ENCODE measurements around the gene IFT52.
"Not testable (repeated sequence)": the region's sequence is repeated elsewhere in the genome, so short reads cannot be mapped to it uniquely, and the experiment has no call there.

Gene IFT52

DNA sequence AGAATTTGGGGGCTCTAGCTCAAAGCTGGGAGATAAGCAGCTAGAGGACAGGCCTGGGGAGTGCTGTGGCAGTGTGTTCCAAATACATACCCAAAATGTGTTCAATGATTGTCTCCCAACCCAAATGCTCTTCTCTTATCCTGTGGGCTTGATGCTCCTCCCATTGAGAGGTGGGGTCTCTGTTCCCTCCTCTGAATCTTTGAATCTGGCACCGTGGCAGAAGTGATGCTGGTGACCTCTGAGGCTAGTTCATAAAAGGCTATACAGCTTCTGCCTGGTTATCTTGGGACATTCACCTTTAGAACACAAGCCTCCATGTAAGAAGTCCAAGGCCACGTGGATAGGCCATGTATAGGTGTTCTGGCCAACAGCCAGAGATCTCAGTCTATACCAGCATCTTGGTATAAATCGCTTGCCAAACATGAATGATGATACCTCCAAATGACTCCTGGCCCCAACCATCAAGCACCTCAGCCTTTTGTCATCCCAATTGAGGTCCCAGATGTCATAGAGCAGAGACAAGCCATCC, 60.3 kb downstream of the IFT52 start:
- DNase-seq (ENCODE audit: low read depth in 2 of 2), result no peak

DNA sequence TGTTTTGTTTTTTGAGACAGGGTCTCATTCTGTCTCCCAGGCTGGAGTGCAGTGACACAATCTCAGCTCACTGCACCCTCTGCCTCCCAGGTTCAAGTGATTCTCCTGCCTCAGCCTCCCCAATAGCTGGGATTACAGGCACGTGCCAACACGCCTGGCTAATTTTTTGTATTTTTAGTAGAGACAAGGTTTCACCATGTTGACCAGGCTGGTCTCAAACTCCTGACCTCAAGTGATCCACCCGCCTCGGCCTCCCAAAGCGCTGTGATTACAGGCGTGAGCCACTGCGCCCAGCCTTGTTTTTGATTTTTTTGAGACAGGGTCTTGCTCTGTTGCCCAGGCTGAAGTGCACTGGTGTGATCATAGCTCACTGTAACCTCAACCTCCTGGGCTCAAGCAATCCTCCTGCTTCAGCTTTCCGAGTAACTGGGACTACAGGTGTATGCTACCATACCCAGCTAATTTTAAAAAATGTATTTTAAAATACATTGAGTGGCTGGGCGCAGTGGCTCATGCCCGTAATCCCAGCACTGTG, 61.0 kb downstream of the IFT52 start:
- DNase-seq (ENCODE audit: low read depth in 2 of 2), result not testable (repeated sequence)

DNA sequence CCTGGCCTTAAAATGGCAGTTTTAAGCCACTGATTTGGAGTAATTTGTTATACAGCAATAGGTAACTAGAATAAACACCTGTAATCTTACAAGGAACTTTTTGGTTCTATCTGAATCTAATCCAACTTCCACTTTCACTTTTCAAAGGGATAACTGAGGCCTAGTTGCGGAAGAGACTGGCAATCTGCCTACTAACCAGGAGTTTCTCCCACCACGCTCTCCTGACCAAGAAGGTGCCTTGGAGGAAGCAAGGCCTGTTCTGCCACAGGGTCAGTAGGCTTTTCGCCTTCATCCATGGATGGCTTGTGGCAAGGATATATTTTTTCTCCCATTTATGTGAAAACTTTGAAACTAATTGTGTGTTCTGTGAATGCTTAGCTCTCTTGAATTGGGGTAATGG, 63.2 kb downstream of the IFT52 start:
- no peak for DNase-seq (ENCODE audit: low read depth in 2 of 2)

DNA sequence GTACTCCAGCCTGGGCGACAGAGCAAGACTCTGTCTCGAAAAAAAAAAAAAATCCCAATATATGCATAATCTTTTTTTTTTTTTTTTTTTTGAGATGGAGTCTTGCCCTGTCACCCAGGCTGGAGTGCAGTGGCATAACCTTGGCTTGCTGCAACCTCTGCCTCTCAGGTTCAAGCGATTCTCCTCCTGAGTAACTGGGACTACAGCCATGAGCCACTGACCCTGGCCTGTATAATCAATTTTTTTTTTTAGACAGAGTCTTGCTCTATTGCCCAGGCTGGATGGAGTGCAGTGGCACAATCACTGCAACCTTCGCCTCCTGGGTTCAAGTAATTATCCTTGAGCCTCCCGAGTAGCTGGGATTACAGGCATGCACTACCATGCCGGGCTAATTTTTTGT, 64.4 kb downstream of the IFT52 start:
- DNase-seq (ENCODE audit: low read depth in 2 of 2), result not testable (repeated sequence)

GRCh38 chr20:43655937-43656336, 65.2 kb downstream of the IFT52 start:
- DNase-seq (ENCODE audit: low read depth in 2 of 2), result no peak

DNA sequence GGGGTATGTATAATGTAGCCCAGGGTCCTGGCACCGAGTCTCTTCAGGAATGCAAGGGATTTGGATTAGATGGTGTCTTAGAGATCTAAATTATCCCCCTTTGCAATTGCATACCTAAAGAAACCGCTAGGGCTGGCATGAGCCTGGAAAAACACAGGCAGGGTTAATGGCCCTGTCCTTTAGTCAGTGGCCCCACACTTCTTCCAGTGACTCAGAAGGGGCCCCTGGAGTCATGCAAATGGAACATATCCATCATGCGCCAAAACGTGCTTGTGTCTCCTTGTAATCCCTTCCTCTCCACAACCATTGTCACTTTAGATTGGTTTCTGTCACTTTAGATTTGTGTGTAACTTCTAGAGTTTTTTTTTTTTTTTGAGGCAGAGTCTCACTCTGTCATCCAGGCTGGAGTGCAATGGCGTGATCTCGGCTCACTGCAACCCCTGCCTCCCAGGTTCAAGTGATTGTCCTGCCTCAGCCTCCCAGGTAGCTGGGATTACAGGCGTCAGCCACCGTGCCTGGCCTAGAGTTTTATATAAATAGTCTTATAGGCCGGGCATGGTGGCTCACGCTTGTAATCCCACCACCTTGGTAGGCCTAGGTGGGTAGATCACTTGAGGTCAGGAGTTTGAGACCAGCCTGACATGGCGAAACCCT, 67.5 kb downstream of the IFT52 start:
- DNase-seq (ENCODE audit: low read depth in 2 of 2), result peak; percentile 45 to 52

DNA sequence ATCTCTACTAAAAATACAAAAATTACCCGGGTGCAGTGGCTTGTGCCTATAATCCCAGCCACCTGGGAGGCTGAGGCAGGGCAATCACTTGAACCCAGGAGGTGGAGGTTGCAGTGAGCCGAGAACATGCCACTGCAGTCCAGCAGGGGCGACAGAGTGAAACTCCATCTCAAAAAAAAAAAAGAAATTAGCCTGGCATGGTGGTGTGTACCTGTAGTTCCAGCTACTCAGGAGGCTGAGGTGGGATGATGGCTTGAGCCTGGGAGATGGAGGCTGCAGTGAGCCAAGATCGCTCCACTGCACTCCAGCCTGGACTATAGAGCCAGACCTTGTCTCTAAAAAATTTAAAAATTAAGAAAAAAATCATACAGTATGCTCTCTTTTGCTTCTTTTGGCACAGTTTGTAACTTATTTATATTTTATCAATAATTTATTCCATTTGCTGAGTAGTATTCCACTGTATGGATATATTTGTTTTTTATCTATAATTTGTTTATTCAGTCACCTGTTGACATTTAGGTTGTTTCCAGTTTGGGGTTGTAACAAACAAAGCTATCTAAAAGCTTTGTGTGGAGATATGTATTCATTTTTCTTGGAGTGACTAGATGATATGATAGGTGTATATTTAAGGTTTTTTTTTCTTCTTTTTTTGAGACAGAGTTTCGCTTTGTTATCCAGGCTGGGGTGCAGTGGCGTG, 68.1 kb downstream of the IFT52 start:
- no peak for DNase-seq (ENCODE audit: low read depth in 2 of 2)

DNA sequence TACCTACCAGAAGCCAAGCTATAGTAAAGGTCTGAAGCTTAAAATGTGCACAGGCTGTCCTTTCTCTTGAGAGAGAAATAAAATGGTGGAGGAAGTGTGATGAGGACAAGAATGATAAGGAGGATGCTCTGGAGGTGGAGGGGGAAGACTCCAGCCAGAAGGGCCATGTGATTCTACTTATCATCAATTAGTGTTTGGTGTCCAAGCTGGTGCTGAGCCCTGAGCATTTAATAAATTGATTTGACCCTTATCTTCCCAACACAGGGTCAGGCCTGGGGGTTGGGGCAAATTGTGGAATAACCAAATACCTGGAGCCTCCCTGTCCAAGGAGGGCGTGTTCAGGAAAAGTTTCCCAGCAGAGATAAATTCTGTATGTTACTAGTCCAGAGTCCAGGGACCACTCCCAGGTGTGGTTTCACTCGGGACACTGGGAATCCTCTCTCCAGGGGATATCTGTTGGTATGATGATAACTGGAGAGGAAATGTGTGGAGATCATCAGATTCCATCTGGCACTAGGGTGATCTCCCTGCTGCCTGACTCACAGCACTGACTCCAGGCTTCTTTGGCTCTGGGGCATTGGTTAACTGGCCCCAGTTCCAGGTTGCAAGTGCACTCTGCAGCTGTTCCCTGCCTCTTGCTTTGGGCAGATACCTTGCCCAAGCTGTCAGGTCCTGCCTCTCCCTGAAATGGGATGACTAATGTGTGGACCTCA, 72.4 kb downstream of the IFT52 start:
- no peak for DNase-seq (ENCODE audit: low read depth in 2 of 2)

DNA sequence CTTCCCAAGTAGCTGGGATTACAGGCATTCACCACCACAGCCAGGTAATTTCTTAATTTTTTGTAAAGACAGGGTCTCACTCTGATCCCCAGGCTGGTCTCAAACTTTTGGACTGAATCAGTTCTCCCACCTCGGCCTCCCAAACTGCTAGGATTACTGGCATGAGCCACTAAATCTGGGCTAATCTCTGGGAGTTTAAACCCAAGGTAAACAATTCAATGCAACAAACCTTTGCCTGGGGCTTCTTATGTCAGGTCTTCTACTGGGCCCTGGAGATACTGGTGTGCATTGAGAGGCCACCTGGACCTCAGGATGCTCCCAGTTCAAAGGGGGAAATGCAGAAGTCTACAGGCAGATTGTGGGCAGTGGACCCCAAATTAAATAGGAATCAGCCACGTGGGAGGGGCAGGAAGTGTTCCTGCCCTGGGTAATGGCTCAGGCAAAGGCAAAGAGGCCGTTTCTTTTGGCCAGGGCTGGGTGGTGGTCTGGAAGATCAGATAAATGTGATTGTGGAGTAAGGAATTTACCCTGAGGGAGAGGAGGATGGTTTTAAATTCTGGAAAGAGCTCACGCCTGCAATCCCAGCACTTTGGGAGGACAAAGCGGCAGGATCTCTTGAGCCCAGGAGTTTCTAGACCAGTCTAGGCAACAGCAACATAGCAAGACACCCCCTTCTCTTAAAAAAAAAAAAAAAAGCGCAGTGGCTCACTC, 74.9 kb downstream of the IFT52 start:
- DNase-seq (ENCODE audit: low read depth in 2 of 2), result no peak

- peak; percentile 65 to 66 for DNase-seq (ENCODE audit: low read depth in 2 of 2)
These were observed 75.9 kb downstream of the IFT52 start, which contains the start of gene MYBL2 for GRCh38 chr20:43666376-43667328. Gene MYBL2, plus strand, starts transcription at chr20:43667114. Its CDS starts 170 bp downstream, at chr20:43667284.

DNA sequence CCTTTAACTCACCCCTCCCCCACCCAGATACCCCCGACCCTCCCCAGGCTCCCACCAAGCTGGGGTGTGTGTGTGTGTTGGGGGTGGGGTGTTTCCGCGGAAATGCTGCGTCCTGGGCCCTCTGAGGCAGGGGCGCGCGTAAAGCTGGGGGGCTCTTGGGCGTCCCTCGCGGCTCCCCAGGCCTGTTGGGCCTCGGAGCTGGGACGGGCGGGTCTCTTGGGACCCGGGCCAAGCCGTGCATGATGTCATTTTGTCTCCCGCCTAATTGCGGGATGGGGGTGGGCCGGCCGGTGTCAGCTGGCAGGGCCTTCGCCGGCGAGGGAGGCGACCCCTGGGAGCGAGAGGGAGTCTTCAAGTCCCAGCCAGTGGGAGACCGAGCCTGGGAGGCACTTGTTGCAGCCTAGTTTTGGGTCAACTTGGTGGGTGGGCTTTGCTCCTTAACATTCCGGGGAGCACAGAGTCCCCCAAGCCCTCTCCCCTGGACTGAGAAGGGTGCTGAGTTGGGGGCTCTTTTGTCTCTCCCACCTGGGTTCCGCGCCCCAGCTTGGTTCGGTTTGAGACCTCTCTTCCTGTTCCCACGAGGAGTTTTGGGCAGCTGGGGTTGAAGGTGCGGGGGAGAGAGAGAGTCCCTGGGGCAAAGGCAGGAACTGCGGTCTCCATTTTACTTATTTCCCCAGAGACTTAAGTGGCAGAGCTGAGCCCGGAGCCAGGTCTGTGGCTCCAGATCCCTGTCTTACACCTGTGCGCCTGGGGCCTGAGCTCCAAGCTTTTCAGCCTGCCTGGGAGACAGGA, 76.8 kb downstream of the IFT52 start:
- no peak for DNase-seq (ENCODE audit: low read depth in 2 of 2)

DNA sequence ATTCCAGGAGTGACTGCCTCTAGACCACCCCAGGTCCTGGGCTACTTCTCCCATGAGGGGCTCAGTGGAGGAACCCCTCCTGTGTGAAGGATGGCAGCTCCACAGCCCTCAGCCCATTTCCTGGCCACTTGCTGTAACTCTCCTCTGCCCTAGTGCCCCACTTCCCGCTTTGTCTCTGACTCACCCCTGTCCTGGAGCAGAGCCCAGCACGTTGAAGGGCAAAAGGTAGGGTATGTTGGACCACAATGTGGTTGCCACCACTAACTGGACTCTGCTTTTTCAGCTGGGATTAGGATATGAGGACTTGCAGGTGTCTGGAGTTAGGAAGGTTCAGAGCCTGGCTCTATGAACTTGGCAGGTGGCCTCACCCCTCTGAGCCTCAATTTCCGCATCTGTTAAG, 78.6 kb downstream of the IFT52 start:
- DNase-seq (ENCODE audit: low read depth in 2 of 2), result no peak

DNA sequence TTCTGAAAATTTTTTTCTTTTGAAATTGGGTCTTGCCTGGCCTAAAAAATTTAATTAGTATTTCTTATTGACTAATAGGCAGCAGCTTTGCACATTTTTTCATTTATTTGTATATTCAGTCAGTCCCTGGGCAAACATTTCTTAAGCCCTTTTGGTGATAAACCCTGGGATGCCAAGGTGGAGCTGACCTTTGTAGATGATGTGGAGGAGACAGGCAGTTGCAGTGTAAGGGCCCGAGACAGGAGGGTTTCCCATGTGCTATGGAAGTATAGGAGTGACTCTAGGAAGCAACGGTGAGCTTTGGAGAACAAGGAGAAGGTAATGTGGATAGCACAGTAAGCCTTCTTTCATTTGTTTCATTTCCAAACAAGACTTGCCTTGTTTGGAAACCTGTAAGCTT, 79.7 kb downstream of the IFT52 start:
- no peak for DNase-seq (ENCODE audit: low read depth in 2 of 2)

- no peak for DNase-seq (ENCODE audit: low read depth in 2 of 2)
These were observed 85.6 kb downstream of the IFT52 start for GRCh38 chr20:43676368-43676767.

DNA sequence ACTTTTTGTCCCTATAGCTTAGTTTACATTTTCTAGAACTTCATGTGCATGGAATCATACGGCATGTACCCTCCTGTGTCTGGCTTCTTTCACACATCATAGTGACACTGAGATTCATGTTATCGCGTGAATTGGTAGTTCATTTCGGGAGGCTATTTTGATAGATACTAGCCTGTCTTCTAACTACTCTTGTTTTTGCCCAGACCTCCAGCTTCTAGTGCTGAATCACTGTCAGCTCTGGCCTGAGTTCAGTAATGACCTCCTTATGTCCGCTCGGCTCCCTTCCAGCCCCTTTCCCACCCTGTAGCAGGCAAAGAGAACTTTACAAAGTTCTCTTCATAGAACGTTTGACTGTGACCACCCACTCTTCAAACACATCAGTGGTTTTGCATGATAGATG, 90.2 kb downstream of the IFT52 start:
- DNase-seq (ENCODE audit: low read depth in 2 of 2), result no peak

- DNase-seq (ENCODE audit: low read depth in 2 of 2), result no peak
These were observed 90.8 kb downstream of the IFT52 start for GRCh38 chr20:43681468-43681942.

GRCh38 chr20:43681991-43682410, 91.3 kb downstream of the IFT52 start:
- DNase-seq (ENCODE audit: low read depth in 2 of 2), result no peak

DNA sequence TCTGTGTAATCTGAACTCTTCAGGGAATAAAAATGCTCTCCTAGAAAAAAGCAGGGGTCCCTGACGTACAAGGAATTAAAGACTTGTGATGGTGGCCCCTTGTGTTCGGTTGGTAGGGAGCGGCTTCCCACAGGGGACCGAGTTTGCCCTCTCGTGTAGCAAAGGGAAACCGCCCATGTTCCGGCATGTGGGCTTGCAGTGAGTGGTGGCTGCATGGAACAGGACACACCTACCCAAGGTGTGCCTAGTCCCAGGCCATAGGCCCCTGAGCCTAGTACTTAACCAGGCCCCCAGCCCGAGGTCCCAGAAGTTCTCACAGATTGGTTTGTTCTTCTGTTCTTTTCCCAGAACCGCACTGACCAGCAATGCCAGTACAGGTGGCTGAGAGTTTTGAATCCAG, 91.7 kb downstream of the IFT52 start:
- no peak for DNase-seq (ENCODE audit: low read depth in 2 of 2)

DNA sequence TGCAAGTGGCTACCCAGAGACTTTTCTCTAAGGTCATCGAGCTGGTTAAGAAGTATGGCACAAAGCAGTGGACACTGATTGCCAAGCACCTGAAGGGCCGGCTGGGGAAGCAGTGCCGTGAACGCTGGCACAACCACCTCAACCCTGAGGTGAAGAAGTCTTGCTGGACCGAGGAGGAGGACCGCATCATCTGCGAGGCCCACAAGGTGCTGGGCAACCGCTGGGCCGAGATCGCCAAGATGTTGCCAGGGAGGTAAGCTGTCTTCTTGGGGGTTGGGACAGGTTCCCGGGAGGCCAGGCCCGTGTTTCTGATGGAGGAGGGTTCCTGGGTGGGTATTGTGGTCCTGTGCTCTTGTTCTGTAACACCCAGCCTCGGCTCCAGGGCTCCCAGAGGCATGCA, 96.1 kb downstream of the IFT52 start:
- DNase-seq (ENCODE audit: low read depth in 2 of 2), result no peak

GRCh38 chr20:43689165-43689564, 98.4 kb downstream of the IFT52 start:
- DNase-seq (ENCODE audit: low read depth in 2 of 2), result no peak
